A549 (cell line): ENCODE measurements around the gene STRBP.

Source experiments
- CTCF ChIP-seq: fragments of >200 bp; sonication (Bioruptor Twin); formaldehyde crosslinking; IDR thresholded peaks from 3 replicates; pipeline ENCODE4 v1.5.1; 2016
- EP300 ChIP-seq, 2 experiments: fragments of >200 bp; sonication (Bioruptor Twin); formaldehyde crosslinking; IDR thresholded peaks; 2 replicates in 1 of 2; 3 replicates in 1 of 2; pipeline ENCODE4 v1.6.1; 2016 to 2017
- JUN ChIP-seq, 2 experiments: fragments of >200 bp; sonication (Bioruptor Twin); formaldehyde crosslinking; IDR thresholded peaks; 2 replicates in 1 of 2; 3 replicates in 1 of 2; pipeline ENCODE4 v1.6.1; 2016 to 2017
- POLR2A ChIP-seq: IDR thresholded peaks from 2 replicates; pipeline ENCODE4 v1.6.1; 2012; ENCODE audit warnings: mild to moderate bottlenecking, low read length
- REST ChIP-seq: fragments of 200-600 bp; sonication (generic); IDR thresholded peaks from 2 replicates; pipeline ENCODE4 v1.6.1; 2016; ENCODE audit warnings: antibody characterized with exemption, mild to moderate bottlenecking, moderate library complexity
- SMC3 ChIP-seq: fragments of >200 bp; sonication (Bioruptor Twin); formaldehyde crosslinking; IDR thresholded peaks from 3 replicates; pipeline ENCODE4 v1.6.1; 2018; ENCODE audit warnings: inconsistent platforms
- SREBF2 ChIP-seq: fragments of 450-650 bp; IDR thresholded peaks from 2 replicates; pipeline ENCODE4 v1.6.1; 2014; ENCODE audit warnings: mild to moderate bottlenecking, moderate library complexity
- TFCP2L1 ChIP-seq: fragments of 250-450 bp; sonication (Bioruptor Pico); IDR thresholded peaks from 2 replicates; pipeline ENCODE4 v1.5.0; 2021; ENCODE audit warnings: mild to moderate bottlenecking
- TP53 ChIP-seq: fragments of 250-450 bp; sonication (Bioruptor Pico); IDR thresholded peaks from 2 replicates; pipeline ENCODE4 v1.5.0; 2021; ENCODE audit warnings: mild to moderate bottlenecking, moderate library complexity
- ZFP36 ChIP-seq: fragments of 450-650 bp; IDR thresholded peaks from 2 replicates; pipeline ENCODE4 v1.6.1; 2014; ENCODE audit warnings: borderline replicate concordance; ENCODE audit not compliant: partially characterized antibody

- no peak for TF ChIP-seq REST
- no peak for TF ChIP-seq POLR2A
- no peak for TF ChIP-seq CTCF
- TF ChIP-seq SREBF2 = no peak
- no peak for TF ChIP-seq ZFP36
- TF ChIP-seq JUN (IDR thresholded peaks at IDR 0.05) = no peak
- no peak for TF ChIP-seq TFCP2L1 (CRISPR knock-in tag)
- no peak for TF ChIP-seq SMC3
- TF ChIP-seq EP300 (IDR thresholded peaks at IDR 0.05) = no peak
- TF ChIP-seq TP53 (CRISPR knock-in tag) = no peak
These were observed 100.9 kb downstream of the STRBP start for GRCh38 chr9:123167474-123167873.
